Type B pancreatic cell (in vitro differentiated cells): ENCODE measurements around the gene LRP11. TPM values are rescaled to one million over a fixed set of nuclear protein-coding genes. Genes with fewer than 3 reads are reported as not detected.

Experiments
- DNase-seq: peaks from one replicate; pipeline ENCODE4 v3.0.0; 2021; ENCODE audit warnings: mixed read lengths; ENCODE audit not compliant: unreplicated experiment; ENCODE audit errors: extremely low spot score
- H3K27ac Mint-ChIP-seq: 2 replicates; pipeline ENCODE4 v1.8.0; 2021; ENCODE audit warnings: mild to moderate bottlenecking, mixed read lengths
- H3K27me3 Mint-ChIP-seq: 2 replicates; pipeline ENCODE4 v1.8.0; 2021; ENCODE audit warnings: mixed read lengths
- H3K36me3 Mint-ChIP-seq: 2 replicates; pipeline ENCODE4 v1.8.0; 2021; ENCODE audit warnings: mixed read lengths
- H3K4me1 Mint-ChIP-seq: one replicate; pipeline ENCODE4 v1.8.0; 2021; ENCODE audit warnings: mixed read lengths; ENCODE audit not compliant: unreplicated experiment
- H3K4me3 Mint-ChIP-seq: 2 replicates; pipeline ENCODE4 v1.8.0; 2021; ENCODE audit warnings: mild to moderate bottlenecking, mixed read lengths
- H3K9me3 Mint-ChIP-seq: 2 replicates; pipeline ENCODE4 v1.8.0; 2021; ENCODE audit warnings: mixed read lengths
- CTCF ChIP-seq: fragments of 200-600 bp; sonication (generic); conservative IDR thresholded peaks from 2 replicates; pipeline ENCODE4 v1.5.0; 2021; ENCODE audit warnings: antibody characterized with exemption, mild to moderate bottlenecking
- total RNA-seq: library from RNA; stranded (reverse); gene quantifications from 2 replicates; pipeline ENCODE4 v1.2.1, GENCODE V29; 2021; ENCODE audit warnings: low replicate concordance

The LRP11 gene
- total RNA-seq, 1 donor from 2014 or later = 56.6 TPM

GRCh38 chr6:149861603-149862423 is 2.3 kb downstream of the LRP11 start:
- H3K36me3 Mint-ChIP-seq = peaks cover 10% of the 10 kb centered on the region
- H3K4me1 Mint-ChIP-seq = peaks cover 34% of the 10 kb centered on the region
- DNase-seq = no peak
- H3K4me3 Mint-ChIP-seq = peak overlapping the region; percentile 85
- H3K27ac Mint-ChIP-seq = peak overlapping the region; percentile 91
- H3K9me3 Mint-ChIP-seq = no peaks in the 10 kb centered on the region
- H3K27me3 Mint-ChIP-seq = no peaks in the 10 kb centered on the region
- TF ChIP-seq CTCF = no peak

GRCh38 chr6:149860834-149861602 is 3.1 kb downstream of the LRP11 start:
- H3K27me3 Mint-ChIP-seq = no peaks in the 10 kb centered on the region
- no peak for DNase-seq
- peaks cover 42% of the 10 kb centered on the region for H3K4me1 Mint-ChIP-seq
- peak overlapping the region; percentile 85 for H3K4me3 Mint-ChIP-seq
- H3K9me3 Mint-ChIP-seq = no peaks in the 10 kb centered on the region
- H3K36me3 Mint-ChIP-seq = peaks cover 10% of the 10 kb centered on the region
- H3K27ac Mint-ChIP-seq = peak overlapping the region; percentile 91
- no peak for TF ChIP-seq CTCF

- H3K4me1 Mint-ChIP-seq = peaks cover 47% of the 10 kb centered on the region
- DNase-seq = no peak
- peaks cover 10% of the 10 kb centered on the region for H3K36me3 Mint-ChIP-seq
- no peaks in the 10 kb centered on the region for H3K9me3 Mint-ChIP-seq
- H3K27ac Mint-ChIP-seq = peak overlapping the region; percentile 91
- no peaks in the 10 kb centered on the region for H3K27me3 Mint-ChIP-seq
- H3K4me3 Mint-ChIP-seq = peak overlapping the region; percentile 85
- TF ChIP-seq CTCF = no peak
These were observed 3.7 kb downstream of the LRP11 start for GRCh38 chr6:149860513-149860833.

GRCh38 chr6:149859938-149860337 is 4.2 kb downstream of the LRP11 start:
- peak overlapping the region; percentile 64 for H3K27ac Mint-ChIP-seq
- no peak for DNase-seq
- H3K27me3 Mint-ChIP-seq = no peaks in the 10 kb centered on the region
- H3K4me1 Mint-ChIP-seq = peaks cover 49% of the 10 kb centered on the region
- TF ChIP-seq CTCF = no peak
- H3K9me3 Mint-ChIP-seq = no peaks in the 10 kb centered on the region
- H3K36me3 Mint-ChIP-seq = peaks cover 10% of the 10 kb centered on the region
- H3K4me3 Mint-ChIP-seq = no peak overlapping the region

- no peak for DNase-seq
- H3K4me1 Mint-ChIP-seq = peaks cover 53% of the 10 kb centered on the region
- TF ChIP-seq CTCF = no peak
- peaks cover 10% of the 10 kb centered on the region for H3K36me3 Mint-ChIP-seq
- no peaks in the 10 kb centered on the region for H3K9me3 Mint-ChIP-seq
- peak overlapping the region; percentile 64 for H3K27ac Mint-ChIP-seq
- no peaks in the 10 kb centered on the region for H3K27me3 Mint-ChIP-seq
- H3K4me3 Mint-ChIP-seq = peak overlapping the region; percentile 49
These were observed 4.8 kb downstream of the LRP11 start for GRCh38 chr6:149859368-149859767.
